Retinal pigment epithelial cell (primary cell): Measurements from ENCODE around the gene SNX25.

ENCODE experiments used
- DNase-seq: peaks from one replicate; pipeline ENCODE4 v3.0.0-alpha.2; 2010; ENCODE audit warnings: low read depth
- H3K4me3 ChIP-seq: 2 replicates; pipeline ENCODE4 v1.5.1; 2011; ENCODE audit warnings: mild to moderate bottlenecking, low read length, control low read depth, moderate library complexity
- TF ChIP-seq, protein P1 (sequence below): conservative IDR thresholded peaks from 2 replicates; pipeline ENCODE4 v1.5.1; 2011; ENCODE audit warnings: low read depth, low read length, control low read depth, inconsistent platforms

Gene SNX25

DNA sequence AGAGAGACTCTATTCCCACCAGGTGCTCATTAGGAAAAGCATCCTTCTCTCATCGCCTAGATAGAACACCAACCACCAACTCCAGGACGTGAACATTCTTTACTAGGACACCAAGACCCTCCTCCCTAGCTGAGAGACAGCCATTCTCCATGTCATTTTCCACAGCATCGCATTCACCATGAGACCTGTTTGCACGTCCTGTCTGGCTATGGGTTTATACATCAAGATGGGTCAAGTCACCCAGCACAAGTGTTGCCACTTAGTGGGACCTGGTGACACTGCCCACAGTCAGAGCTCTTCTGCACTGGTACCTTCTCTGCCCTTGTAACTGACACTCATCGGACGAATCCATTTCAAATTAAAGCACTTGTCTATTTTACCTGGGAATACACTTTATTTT, 168.9 kb downstream of the SNX25 start:
- DNase-seq, result no peak
- H3K4me3 ChIP-seq, result no peak overlapping the region
- TF ChIP-seq, protein P1, sequence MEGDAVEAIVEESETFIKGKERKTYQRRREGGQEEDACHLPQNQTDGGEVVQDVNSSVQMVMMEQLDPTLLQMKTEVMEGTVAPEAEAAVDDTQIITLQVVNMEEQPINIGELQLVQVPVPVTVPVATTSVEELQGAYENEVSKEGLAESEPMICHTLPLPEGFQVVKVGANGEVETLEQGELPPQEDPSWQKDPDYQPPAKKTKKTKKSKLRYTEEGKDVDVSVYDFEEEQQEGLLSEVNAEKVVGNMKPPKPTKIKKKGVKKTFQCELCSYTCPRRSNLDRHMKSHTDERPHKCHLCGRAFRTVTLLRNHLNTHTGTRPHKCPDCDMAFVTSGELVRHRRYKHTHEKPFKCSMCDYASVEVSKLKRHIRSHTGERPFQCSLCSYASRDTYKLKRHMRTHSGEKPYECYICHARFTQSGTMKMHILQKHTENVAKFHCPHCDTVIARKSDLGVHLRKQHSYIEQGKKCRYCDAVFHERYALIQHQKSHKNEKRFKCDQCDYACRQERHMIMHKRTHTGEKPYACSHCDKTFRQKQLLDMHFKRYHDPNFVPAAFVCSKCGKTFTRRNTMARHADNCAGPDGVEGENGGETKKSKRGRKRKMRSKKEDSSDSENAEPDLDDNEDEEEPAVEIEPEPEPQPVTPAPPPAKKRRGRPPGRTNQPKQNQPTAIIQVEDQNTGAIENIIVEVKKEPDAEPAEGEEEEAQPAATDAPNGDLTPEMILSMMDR, result no peak

DNA sequence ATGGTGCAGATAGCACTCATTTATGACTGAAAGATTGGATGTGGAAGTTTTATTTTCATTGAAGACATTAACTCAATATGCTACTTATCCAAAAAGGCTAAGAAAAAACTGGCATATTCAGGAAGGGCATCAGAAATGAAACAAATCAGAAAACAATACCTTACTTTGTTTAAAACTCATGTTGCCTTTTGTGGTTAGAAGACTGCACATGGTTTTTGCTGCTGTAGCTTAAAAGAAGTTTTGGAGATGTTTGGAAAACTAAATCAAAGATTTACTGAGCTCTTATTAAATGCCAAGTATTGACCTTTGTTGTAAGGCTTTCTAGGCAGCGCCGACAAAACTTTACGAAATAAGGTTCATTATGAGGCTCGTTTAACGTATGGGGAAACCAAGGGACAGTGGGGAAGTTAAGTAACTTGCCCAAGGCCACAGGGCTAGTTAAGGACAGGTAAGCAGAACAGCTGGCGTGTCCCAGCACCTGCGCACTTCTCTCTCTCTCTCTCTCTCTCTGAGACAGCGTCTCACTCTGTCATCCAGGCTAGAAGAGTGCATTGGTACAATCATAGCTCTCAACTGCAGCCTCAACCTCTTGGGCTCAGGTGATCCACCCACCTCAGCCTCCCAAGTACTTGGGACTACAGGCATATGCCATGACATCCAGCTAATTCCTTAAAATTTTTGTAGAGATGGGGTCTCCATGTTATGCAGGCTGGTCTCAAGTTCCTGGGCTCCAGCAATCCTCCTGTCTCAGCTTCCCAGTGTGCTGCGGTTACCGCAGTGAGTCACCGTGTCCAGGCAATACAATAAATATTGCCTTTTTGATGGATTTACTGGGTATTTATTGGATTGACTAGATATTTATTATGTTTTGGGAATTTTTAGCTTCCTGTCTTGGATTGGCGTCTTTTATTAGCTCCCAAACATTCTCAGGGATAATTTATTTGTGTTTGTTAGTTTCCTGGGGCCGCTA, 170.2 kb downstream of the SNX25 start:
- no peak overlapping the region for H3K4me3 ChIP-seq
- DNase-seq, result no peak
- TF ChIP-seq, protein P1, result no peak

DNA sequence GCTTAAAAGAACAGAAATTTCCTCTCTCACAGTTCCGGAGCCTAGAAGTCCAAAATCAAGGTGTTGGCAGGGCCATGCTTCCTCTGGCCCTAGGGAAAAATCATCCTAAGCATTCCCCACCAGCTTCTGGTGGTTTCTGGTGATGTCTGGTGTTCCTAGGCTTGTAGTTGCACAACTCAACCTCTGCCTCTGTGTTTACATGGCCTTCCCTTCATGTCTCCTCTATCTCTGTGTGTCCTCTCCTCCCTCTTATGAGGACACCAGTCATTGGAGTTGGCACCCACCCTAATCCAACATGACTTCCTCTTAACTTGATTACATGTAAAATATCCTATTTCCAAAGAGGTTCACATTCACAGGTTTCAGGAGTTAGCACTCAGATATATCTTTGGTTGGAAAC, 170.9 kb downstream of the SNX25 start:
- DNase-seq, result no peak
- TF ChIP-seq, protein P1, result no peak
- H3K4me3 ChIP-seq, result no peak overlapping the region

DNA sequence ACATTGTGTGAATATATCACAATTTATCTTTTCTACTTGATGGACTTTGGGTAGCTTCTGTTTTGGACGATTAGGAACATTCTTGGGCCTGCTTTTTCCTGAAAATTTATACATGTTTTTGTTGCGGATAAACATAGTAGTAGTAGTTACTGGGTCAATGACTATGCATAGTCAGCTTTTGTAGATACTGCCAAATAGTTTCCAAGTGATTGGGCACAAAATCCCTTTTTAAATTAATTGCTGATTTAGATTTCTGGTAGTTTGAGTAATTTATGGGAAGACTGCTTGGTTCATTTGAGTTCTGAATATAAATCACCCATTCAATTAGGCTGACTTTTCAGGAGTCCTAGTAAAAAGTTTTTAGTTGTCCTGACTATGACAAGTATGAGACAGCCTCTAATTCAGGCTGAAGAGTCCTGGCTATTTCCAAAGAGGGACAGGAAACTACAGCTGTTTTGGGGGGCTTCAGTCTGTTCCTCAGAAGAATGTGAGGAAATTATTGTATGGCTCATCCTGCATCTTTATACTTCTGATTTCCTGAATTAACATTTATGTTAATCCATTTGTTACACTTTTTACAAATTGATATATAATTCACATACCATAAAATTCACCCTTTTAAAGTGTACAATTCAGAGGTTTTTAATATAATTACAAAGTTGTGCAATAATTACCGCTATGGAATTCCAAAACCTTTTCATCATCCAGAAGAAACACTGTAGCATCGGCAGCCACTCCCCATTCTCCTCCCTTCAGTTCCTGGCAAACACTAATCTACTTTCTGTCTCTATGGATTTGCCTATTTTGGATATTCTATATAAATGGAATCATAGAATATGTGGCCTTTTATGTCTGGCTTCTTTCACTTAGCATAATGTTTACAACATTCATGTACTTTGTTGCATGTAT, 172.1 kb downstream of the SNX25 start:
- TF ChIP-seq, protein P1, result no peak
- H3K4me3 ChIP-seq, result no peak overlapping the region
- DNase-seq, result no peak

DNA sequence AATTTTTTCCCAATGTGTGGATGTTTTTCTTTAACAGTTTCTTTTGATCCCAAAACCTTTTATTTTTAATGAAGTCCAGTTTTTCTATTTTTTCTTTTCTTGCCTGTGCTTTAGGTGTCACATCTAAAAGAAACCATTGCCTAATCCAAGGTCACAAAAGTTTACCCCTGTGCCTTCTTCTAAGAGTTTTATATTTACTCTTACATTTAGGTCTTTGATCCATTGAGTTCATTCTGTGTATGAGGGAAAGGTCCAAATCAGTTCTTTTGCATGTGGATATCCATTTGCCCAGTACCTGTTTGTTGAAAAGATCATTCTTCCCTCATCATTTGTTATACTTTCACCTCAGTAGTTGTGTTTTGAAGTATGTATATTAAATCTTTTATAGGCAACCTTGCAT, 173.4 kb downstream of the SNX25 start:
- DNase-seq, result no peak
- H3K4me3 ChIP-seq, result no peak overlapping the region
- TF ChIP-seq, protein P1, result no peak

DNA sequence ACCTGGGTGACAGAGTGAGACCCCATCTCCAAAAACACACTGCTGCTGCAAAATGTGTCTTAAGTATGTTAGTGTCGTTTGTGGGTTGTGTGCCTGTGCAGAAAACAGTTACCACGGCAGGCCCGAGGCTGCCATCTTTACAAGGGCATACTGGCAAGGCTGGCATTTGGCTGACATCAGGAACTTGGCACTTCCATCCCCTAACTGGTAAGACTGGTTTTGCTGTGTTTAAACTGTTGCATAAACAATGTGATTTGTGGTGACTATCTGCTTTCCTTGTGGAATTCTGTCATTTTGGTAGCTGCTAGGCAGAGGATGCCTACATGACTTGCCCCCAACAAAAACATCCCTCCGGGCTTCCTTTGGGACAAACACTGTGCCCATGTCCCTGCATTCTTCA, 174.1 kb downstream of the SNX25 start:
- H3K4me3 ChIP-seq, result no peak overlapping the region
- DNase-seq, result no peak
- TF ChIP-seq, protein P1, result no peak
